HCT116 (cell line): Measurements from ENCODE around the gene DHRS4L2. TPM values are rescaled to one million over a fixed set of nuclear protein-coding genes. Genes with fewer than 3 reads are reported as not detected.
"Not testable (repeated sequence)": the region's sequence is repeated elsewhere in the genome, so short reads cannot be mapped to it uniquely, and the experiment has no call there.

Experiments used
- ATAC-seq: fragments of 200-7000 bp; cut with Tn5 transposase; 2 replicates; pipeline ENCODE4 v1.9.1; 2020; ENCODE audit warnings: mild to moderate bottlenecking, moderate library complexity
- BruUV-seq: library from RNA; stranded (reverse); fragments of 400-500 nt; replicated peaks from 2 replicates; lab custom pipeline; 2021; lab: Mats Ljungman, UMichigan
- CTCF ChIA-PET: fragments of 300-600 bp; sonication (Branson Sonifier 250); formaldehyde crosslinking; loops from one replicate; lab custom pipeline; 2021; ENCODE audit warnings: antibody characterized with exemption; lab: Charles Lee
- POLR2A ChIA-PET: fragments of 300-600, 350-600 bp; sonication (Branson Sonifier 250); formaldehyde crosslinking; loops from one replicate; lab custom pipeline; 2021; ENCODE audit warnings: antibody characterized with exemption; lab: Charles Lee
- RAD21 ChIA-PET, 2 experiments: fragments of 300-600 bp; sonication (Branson Sonifier 250); formaldehyde crosslinking; loops; one replicate each; lab custom pipeline; 2023; ENCODE audit warnings: low total read pairs in 2 of 2; ENCODE audit not compliant: uncharacterized antibody in 2 of 2, unreplicated experiment in 2 of 2, low non-redundant PET in 1 of 2; lab: Charles Lee
- DNase-seq: peaks from one replicate; pipeline ENCODE4 v3.0.0-alpha.2; 2010; ENCODE audit warnings: low read depth, low spot score
- H2AFZ ChIP-seq: fragments of 200-600 bp; shearing (Covaris generic), sonication (generic); 2 replicates; pipeline ENCODE4 v1.6.1; 2017; ENCODE audit warnings: low read depth, mixed run types, mixed read lengths, antibody characterized with exemption, low read length; ENCODE audit not compliant: poor library complexity, severe bottlenecking
- H3K27ac ChIP-seq: 2 replicates; pipeline ENCODE4 v1.5.1; 2012; ENCODE audit warnings: low read depth, low read length
- H3K27me3 ChIP-seq: fragments of 200-600 bp; sonication (generic); 2 replicates; pipeline ENCODE4 v1.6.1; 2016; ENCODE audit warnings: mixed run types, low read length, mixed read lengths; ENCODE audit not compliant: insufficient read depth
- H3K36me3 ChIP-seq, 2 experiments: fragments of 200-500 bp in 1 of 2; fragments of 200-600 bp in 1 of 2; sonication (Bioruptor generic) in 1 of 2; sonication (generic) in 1 of 2; 2 replicates each; pipeline versions ENCODE4 v1.5.1 to v1.6.1; 2014 to 2016; ENCODE audit warnings: low read length in 2 of 2, inconsistent platforms in 1 of 2, mixed read lengths in 1 of 2, mixed run types in 1 of 2; ENCODE audit not compliant: insufficient read depth in 2 of 2, control insufficient read depth in 1 of 2
- H3K4me1 ChIP-seq, 2 experiments: fragments of 200-600 bp in 1 of 2; sonication (generic) in 1 of 2; 2 replicates each; pipeline versions ENCODE4 v1.5.1 to v1.6.1; 2012 to 2017; ENCODE audit warnings: low read length in 2 of 2, inconsistent platforms in 1 of 2, mild to moderate bottlenecking in 1 of 2, mixed read lengths in 1 of 2, mixed run types in 1 of 2, moderate library complexity in 1 of 2; ENCODE audit not compliant: insufficient read depth in 2 of 2, control insufficient read depth in 1 of 2
- H3K4me2 ChIP-seq: fragments of 200-600 bp; sonication (generic); 2 replicates; pipeline ENCODE4 v1.6.1; 2017; ENCODE audit warnings: mixed run types, low read length, mixed read lengths
- H3K4me3 ChIP-seq, 2 experiments: fragments of 200-600 bp in 1 of 2; sonication (generic) in 1 of 2; replicated peaks in 1 of 2; 2 replicates each; pipeline ENCODE4 v1.5.1; 2011 to 2016; ENCODE audit warnings: low read length in 2 of 2, control low read depth in 1 of 2, low read depth in 1 of 2, mild to moderate bottlenecking in 1 of 2, mixed read lengths in 1 of 2, mixed run types in 1 of 2
- H3K79me2 ChIP-seq: fragments of 200-600 bp; sonication (generic); 2 replicates; pipeline ENCODE4 v1.6.1; 2017; ENCODE audit warnings: mild to moderate bottlenecking, mixed run types, low read length, moderate library complexity, mixed read lengths; ENCODE audit not compliant: insufficient read depth
- H3K9ac ChIP-seq: fragments of 200-600 bp; sonication (generic); 2 replicates; pipeline ENCODE4 v1.6.1; 2016; ENCODE audit warnings: low read length, mixed read lengths
- H3K9me2 ChIP-seq: fragments of 200-600 bp; sonication (generic), shearing (Covaris generic); 2 replicates; pipeline ENCODE4 v1.6.1; 2017; ENCODE audit warnings: mixed run types, mild to moderate bottlenecking, moderate library complexity; ENCODE audit not compliant: insufficient read depth
- H3K9me3 ChIP-seq, 2 experiments: fragments of 200-500 bp in 1 of 2; fragments of 200-600 bp in 1 of 2; sonication (Bioruptor generic) in 1 of 2; sonication (generic) in 1 of 2; 2 replicates each; pipeline ENCODE4 v1.6.1; 2014 to 2017; ENCODE audit warnings: low read length in 2 of 2, mixed read lengths in 2 of 2, inconsistent platforms in 1 of 2, low read depth in 1 of 2, mild to moderate bottlenecking in 1 of 2, mixed run types in 1 of 2, moderate library complexity in 1 of 2; ENCODE audit not compliant: control insufficient read depth in 1 of 2, insufficient read depth in 1 of 2
- H4K20me1 ChIP-seq: fragments of 200-600 bp; sonication (generic), shearing (Covaris generic); 2 replicates; pipeline ENCODE4 v1.6.1; 2017; ENCODE audit warnings: mixed run types, mild to moderate bottlenecking, moderate library complexity; ENCODE audit not compliant: insufficient read depth
- CBX3 ChIP-seq: IDR thresholded peaks from 2 replicates; pipeline ENCODE4 v1.6.1; 2012; ENCODE audit warnings: low read depth
- CEBPB ChIP-seq: IDR thresholded peaks from 2 replicates; pipeline ENCODE4 v1.6.1; 2012; ENCODE audit warnings: low read depth
- ELF1 ChIP-seq: IDR thresholded peaks from 2 replicates; pipeline ENCODE4 v1.6.1; 2012; ENCODE audit warnings: low read depth, borderline replicate concordance
- EZH2 ChIP-seq: fragments of 200-600 bp; sonication (generic); IDR thresholded peaks from 2 replicates; pipeline ENCODE4 v1.6.1; 2017; ENCODE audit warnings: antibody characterized with exemption, mixed run types
- EZH2phosphoT487 ChIP-seq: fragments of 200-600 bp; IDR thresholded peaks from 2 replicates; pipeline ENCODE4 v1.6.1; 2018; ENCODE audit warnings: antibody characterized with exemption, borderline replicate concordance
- FOSL1 ChIP-seq: IDR thresholded peaks from 2 replicates; pipeline ENCODE4 v1.6.1; 2012; ENCODE audit warnings: low read depth
- JUND ChIP-seq: IDR thresholded peaks from 2 replicates; pipeline ENCODE4 v1.6.1; 2012
- MAX ChIP-seq: IDR thresholded peaks from 2 replicates; pipeline ENCODE4 v1.6.1; 2012
- POLR2A ChIP-seq: IDR thresholded peaks from 2 replicates; pipeline ENCODE4 v1.7.0; 2011; ENCODE audit warnings: borderline replicate concordance; ENCODE audit not compliant: insufficient read depth, insufficient read length; ENCODE audit errors: extremely low read depth
- REST ChIP-seq: IDR thresholded peaks from 2 replicates; pipeline ENCODE4 v1.6.1; 2012; ENCODE audit warnings: low read depth
- SIN3A ChIP-seq: IDR thresholded peaks from 2 replicates; pipeline ENCODE4 v1.6.1; 2012; ENCODE audit warnings: low read depth
- SP1 ChIP-seq: IDR thresholded peaks from 2 replicates; pipeline ENCODE4 v1.6.1; 2012; ENCODE audit warnings: low read depth
- SRF ChIP-seq: IDR thresholded peaks from 2 replicates; pipeline ENCODE4 v1.6.1; 2012; ENCODE audit warnings: low read depth
- TCF7L2 ChIP-seq: IDR thresholded peaks from 2 replicates; pipeline ENCODE4 v1.7.0; 2011; ENCODE audit warnings: borderline replicate concordance, inconsistent platforms; ENCODE audit not compliant: insufficient read depth, insufficient read length; ENCODE audit errors: extremely low read depth
- YY1 ChIP-seq: IDR thresholded peaks from 2 replicates; pipeline ENCODE4 v1.6.1; 2011; ENCODE audit warnings: low read length, low read depth, moderate library complexity, mild to moderate bottlenecking; ENCODE audit not compliant: insufficient replicate concordance; ENCODE audit errors: extremely low read depth
- ZNF274 ChIP-seq: fragments of 200-500 bp; sonication (Bioruptor generic); IDR thresholded peaks from 2 replicates; pipeline ENCODE4 v1.6.1; 2014; ENCODE audit warnings: mild to moderate bottlenecking, low read depth, low read length, inconsistent platforms
- intact Hi-C: fragments of 100-400 bp; cut with micrococcal nuclease; formaldehyde crosslinking; loops from 2 replicates; pipeline ENCODE4 v1.10.0; 2022
- total RNA-seq: library from RNA; stranded (reverse); gene quantifications from one replicate; pipeline ENCODE4 v1.2.1, GENCODE V29; 2021; ENCODE audit not compliant: unreplicated experiment
- TF ChIP-seq, protein P1 (sequence below), 3 experiments: fragments of 200-600 bp in 1 of 3; sonication (generic) in 1 of 3; IDR thresholded peaks in 2 of 3; conservative IDR thresholded peaks in 1 of 3; 2 replicates each; pipeline ENCODE4 v1.5.1; 2012 to 2017; ENCODE audit warnings: low read depth in 2 of 3, low read length in 2 of 3, antibody characterized with exemption in 1 of 3, borderline replicate concordance in 1 of 3, control low read depth in 1 of 3, mild to moderate bottlenecking in 1 of 3, mixed read lengths in 1 of 3, mixed run types in 1 of 3, moderate library complexity in 1 of 3; ENCODE audit not compliant: insufficient read depth in 1 of 3

DHRS4L2 gene
- total RNA-seq, 1 experiment from 2014 or later, result 18.6 TPM

GRCh38 chr14:23950411-23951135 lies 38.2 kb upstream of the DHRS4L2 start:
- BruUV-seq, result no TSS peak
- ChIA-PET CTCF (no interaction called here), RAD21 (no interaction called here), POLR2A (no interaction called here)
- H3K4me1 ChIP-seq, result peaks cover 0 to 9% of the 10 kb centered on the region in 2 experiments; a peak in 2 of 4 replicates
- H4K20me1 ChIP-seq, result no peaks in the 10 kb centered on the region
- no peak for TF ChIP-seq EZH2
- TF ChIP-seq CEBPB, result no peak
- TF ChIP-seq SRF, result no peak
- no peak for TF ChIP-seq EZH2phosphoT487
- no peak for TF ChIP-seq REST
- no peak for TF ChIP-seq POLR2A
- TF ChIP-seq ZNF274, result no peak
- TF ChIP-seq, protein P1, sequence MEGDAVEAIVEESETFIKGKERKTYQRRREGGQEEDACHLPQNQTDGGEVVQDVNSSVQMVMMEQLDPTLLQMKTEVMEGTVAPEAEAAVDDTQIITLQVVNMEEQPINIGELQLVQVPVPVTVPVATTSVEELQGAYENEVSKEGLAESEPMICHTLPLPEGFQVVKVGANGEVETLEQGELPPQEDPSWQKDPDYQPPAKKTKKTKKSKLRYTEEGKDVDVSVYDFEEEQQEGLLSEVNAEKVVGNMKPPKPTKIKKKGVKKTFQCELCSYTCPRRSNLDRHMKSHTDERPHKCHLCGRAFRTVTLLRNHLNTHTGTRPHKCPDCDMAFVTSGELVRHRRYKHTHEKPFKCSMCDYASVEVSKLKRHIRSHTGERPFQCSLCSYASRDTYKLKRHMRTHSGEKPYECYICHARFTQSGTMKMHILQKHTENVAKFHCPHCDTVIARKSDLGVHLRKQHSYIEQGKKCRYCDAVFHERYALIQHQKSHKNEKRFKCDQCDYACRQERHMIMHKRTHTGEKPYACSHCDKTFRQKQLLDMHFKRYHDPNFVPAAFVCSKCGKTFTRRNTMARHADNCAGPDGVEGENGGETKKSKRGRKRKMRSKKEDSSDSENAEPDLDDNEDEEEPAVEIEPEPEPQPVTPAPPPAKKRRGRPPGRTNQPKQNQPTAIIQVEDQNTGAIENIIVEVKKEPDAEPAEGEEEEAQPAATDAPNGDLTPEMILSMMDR (IDR thresholded peaks at IDR 0.05 in 2 of 3, conservative IDR thresholded peaks at IDR 0.05 in 1 of 3; ENCODE audit: borderline replicate concordance in 1 of 3, insufficient read depth in 1 of 3, low read depth in 2 of 3, low read length in 2 of 3), result no peak
- no peak for TF ChIP-seq CBX3
- no peak for TF ChIP-seq SP1
- TF ChIP-seq TCF7L2, result no peak
- TF ChIP-seq ELF1, result no peak
- no peak for TF ChIP-seq FOSL1
- no peak for TF ChIP-seq YY1
- no peak for TF ChIP-seq MAX
- TF ChIP-seq SIN3A, result no peak
- TF ChIP-seq JUND, result no peak
- TF ChIP-seq, all 23 proteins: peak for 0
- Histone ChIP-seq H3K4me3 (no peak overlapping the region), H3K9me2 (no peaks in the 10 kb centered on the region), H3K27ac (no peak overlapping the region), H3K9ac (no peak overlapping the region), H3K36me3 (no peaks in the 10 kb centered on the region), H2AFZ (no peak overlapping the region), H3K4me2 (no peak overlapping the region), H3K27me3 (no peaks in the 10 kb centered on the region), H3K79me2 (no peaks in the 10 kb centered on the region; the same call in 1 of the 2 replicates), H3K9me3 (no peaks in the 10 kb centered on the region)
- DNase-seq, result no peak
- no peak for ATAC-seq
- intact Hi-C loops, result loop anchor here (10.0 kb wide), 1 partner anchor 64 kb away; no protein-coding TSS in a partner anchor

GRCh38 chr14:23951136-23951466 lies 37.6 kb upstream of the DHRS4L2 start:
- intact Hi-C loops, result loop anchor here (10.0 kb wide), 1 partner anchor 64 kb away; no protein-coding TSS in a partner anchor
- H3K9me3 ChIP-seq, H3K27me3 ChIP-seq, H3K9ac ChIP-seq, H3K4me1 ChIP-seq, RAD21 ChIA-PET, H4K20me1 ChIP-seq, POLR2A ChIA-PET, DNase-seq, H3K79me2 ChIP-seq, H3K4me3 ChIP-seq, H3K27ac ChIP-seq, BruUV-seq, ATAC-seq, H3K9me2 ChIP-seq, H3K4me2 ChIP-seq, H3K36me3 ChIP-seq, H2AFZ ChIP-seq: not testable (repeated sequence)
- CTCF ChIA-PET, result interaction anchor here (1.5 kb wide), 1 partner anchor 319 kb away, joined by 6 read pairs; no protein-coding TSS in a partner anchor
